ENCODE data around the gene PHF19.

DNA sequence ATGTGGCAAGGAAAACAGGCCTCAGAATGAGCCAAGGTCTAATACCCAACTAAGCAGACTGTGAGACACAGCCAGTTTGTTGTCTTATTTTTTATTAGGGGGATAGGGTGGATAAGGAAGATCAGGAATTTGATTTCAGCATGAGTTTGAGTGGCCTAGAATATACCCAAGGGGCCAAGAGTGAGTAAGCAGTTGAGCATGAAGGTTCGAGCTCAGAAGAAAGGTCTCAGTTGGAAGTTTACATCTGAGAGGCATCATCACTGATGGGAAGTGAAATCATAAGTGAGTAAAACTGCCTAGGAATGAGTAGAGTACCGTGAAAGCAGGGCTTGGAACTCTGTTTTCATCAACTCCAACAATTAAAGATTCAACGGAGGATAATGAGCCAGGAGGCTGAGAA lies 46.8 kb downstream of the PHF19 start:
- no peak for TF ChIP-seq POLR2A (IDR thresholded peaks at IDR 0.05; ENCODE audit: extremely low read depth, insufficient read length)
- TF ChIP-seq, protein P1, sequence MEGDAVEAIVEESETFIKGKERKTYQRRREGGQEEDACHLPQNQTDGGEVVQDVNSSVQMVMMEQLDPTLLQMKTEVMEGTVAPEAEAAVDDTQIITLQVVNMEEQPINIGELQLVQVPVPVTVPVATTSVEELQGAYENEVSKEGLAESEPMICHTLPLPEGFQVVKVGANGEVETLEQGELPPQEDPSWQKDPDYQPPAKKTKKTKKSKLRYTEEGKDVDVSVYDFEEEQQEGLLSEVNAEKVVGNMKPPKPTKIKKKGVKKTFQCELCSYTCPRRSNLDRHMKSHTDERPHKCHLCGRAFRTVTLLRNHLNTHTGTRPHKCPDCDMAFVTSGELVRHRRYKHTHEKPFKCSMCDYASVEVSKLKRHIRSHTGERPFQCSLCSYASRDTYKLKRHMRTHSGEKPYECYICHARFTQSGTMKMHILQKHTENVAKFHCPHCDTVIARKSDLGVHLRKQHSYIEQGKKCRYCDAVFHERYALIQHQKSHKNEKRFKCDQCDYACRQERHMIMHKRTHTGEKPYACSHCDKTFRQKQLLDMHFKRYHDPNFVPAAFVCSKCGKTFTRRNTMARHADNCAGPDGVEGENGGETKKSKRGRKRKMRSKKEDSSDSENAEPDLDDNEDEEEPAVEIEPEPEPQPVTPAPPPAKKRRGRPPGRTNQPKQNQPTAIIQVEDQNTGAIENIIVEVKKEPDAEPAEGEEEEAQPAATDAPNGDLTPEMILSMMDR (IDR thresholded peaks at IDR 0.05; ENCODE audit: low read depth, low read length), result no peak
- TF ChIP-seq MYC (IDR thresholded peaks at IDR 0.05; ENCODE audit: low read depth, low read length), result no peak
